T-helper 22 cell (primary cell): Measurements from ENCODE around the gene ACSF2.
"Not testable (repeated sequence)": the region's sequence is repeated elsewhere in the genome, so short reads cannot be mapped to it uniquely, and the experiment has no call there.

Source experiments
- DNase-seq: peaks from one replicate; pipeline ENCODE4 v3.0.0-alpha.2; 2020; ENCODE audit warnings: low read depth

Gene ACSF2

DNA sequence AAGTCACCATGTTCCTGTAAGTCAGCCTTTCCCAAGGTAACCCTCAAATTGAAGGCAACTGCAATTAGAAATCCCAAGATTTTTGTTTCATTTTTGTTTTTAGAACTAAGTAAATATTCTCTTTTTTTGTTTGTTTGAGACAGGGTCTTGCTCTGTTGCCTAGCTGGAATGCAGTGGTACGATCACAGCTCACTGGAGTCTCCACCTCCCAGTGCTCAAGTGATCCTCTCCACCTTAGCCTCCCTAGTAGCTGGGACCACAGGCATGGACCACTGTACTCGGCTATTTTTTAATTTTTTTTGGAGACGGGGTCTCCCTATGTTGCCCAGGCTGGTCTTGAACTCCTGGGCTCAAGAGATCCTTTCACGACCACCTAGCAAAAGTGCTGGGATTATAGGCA, 18.1 kb upstream of the ACSF2 start:
- no peak for DNase-seq

DNA sequence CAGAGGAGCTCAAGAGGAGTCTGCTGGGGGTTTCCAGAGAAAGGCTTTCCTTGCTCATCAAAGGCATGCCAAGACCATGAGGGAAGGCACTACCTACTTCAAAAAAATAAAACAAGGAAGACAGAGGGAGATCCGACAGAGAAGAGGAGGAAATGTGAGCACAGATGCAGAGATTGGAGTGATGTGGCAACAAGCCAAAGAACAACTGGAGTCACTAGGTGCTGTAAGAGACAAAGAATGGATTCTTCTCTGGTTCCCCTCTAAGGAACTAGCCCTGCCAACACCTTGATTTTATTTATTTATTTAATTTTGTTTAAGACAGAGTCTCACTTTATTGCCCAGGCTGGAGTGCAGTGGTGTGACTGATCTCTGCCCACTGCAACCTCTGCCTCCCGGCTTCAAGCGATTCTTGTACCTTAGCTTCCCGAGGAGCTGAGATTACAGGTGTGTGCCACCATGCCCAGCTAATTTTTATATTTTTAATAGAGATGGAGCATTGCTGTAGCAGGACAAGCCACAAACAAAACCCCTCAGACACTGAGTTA, 13.8 kb upstream of the ACSF2 start:
- DNase-seq = no peak

DNA sequence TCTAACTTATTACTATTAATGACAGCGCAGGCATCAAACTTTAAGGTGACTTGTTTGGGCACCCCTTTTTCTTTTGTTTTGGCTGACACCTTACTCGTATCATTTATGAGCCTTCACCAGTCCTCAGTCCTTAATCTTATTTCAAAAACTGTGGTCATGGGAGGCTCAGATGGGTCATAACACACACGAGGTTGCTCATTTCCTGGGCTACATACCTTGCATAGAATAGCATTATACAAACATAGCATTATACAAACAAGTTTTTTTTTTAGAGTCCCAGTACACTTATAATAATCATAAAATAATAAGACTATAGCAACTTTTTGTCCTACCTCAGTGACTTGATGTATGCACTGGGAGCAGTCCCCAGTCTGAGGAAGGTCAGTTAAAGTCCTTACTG, 11.2 kb upstream of the ACSF2 start:
- no peak for DNase-seq

DNA sequence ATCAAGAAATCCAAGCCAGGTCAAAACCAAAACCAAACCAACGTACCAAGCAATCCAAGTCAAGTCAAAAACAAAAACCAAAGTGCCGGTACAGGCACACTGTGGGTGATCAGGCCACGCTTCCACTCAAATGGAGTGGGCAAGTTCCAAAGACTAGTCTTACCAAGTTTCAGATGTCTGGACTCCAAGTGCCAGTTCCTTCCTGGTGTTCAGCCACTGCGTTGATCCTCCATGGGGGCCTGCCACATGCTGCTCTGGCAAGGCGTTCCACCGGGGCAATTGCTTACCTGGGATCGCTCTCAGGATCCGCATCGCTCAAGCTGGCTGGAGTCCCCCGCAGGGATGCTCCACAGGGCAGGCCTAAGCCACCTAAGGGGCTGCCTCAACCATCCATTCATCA, 6.4 kb upstream of the ACSF2 start:
- not testable (repeated sequence) for DNase-seq

DNA sequence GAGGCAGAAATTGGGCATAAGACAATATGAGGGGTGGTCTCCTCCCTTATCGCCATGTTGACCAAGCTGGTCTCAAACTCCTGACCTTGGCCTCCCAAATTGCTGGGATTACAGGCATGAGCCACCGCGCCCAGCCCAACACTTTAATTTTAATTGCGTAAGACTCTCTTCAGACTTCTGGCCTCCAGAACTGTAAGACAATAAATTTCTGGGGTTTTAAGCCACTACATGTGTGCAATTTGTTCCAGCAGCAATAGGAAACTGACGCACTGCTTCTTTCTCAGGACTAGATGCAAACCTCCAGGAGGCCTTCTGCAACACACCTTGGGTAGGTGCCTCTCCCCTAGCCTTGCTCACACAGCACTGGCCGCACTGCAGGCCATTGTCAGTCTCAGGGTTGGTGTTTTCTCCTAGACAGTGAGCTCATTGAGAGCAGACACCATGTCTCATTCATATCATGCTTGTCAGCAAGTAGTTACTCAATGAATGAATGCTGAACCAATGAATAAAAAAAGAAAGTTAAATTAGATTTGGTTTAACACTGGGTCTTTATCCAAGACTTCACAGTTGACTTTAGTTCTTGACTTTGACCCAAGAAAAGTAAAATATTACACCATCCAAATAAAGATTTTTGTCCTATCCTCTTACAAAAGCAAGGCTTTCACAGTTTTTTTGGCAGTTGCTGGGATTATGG, 5.5 kb upstream of the ACSF2 start:
- DNase-seq = no peak

DNA sequence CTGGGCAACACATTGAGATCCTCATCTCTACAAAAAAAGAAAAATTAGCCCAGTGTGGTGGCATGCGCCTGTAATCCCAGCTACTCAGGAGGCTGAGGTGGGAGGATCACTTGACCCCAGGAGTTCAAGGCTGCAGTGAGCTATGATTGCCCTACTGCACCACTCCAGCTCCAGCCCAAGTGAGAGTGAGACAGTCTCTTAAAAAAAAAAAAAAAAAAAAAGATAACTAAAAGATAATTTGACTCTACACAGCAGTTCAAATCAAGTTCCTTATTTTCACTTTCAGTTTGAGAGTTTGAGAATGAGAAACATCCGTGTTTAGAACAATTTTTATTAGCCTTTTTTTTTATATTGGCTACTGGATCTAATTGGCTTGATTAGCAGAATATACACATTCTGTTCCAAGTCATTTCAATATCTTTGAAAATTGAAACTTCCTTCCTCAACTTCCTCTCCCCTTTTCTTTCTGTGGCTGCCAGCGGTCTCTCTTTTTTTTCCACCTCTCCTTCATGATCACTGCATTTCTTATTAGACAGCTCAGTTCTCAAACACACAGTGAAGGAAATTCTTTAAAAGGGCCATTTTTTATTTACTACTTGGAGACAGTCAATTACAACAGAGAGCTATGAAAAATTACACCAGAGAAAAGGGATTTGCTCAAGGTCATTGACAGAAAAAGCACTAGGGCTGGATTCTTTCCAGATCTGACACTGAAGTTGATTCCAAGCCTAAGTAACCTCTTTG, 4.5 kb upstream of the ACSF2 start:
- no peak for DNase-seq

DNA sequence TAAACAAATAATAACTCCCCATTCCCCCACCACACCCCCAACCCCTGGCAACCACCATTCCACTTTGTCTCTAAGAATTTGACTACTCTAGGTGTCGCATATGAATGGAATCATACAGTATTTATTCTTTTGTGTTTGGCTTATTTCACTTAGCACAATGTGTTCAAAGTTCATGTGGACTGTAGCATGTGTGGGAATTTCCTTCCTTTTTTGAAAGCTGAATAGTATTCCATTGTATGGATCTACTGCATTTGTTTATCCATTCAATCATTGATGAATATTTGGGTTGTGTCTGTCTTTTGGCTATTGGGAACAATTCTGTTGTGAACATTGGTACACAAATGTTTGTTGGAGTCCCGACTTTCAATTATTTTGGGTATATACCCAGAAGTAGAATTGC, 3.3 kb upstream of the ACSF2 start:
- DNase-seq = no peak

DNA sequence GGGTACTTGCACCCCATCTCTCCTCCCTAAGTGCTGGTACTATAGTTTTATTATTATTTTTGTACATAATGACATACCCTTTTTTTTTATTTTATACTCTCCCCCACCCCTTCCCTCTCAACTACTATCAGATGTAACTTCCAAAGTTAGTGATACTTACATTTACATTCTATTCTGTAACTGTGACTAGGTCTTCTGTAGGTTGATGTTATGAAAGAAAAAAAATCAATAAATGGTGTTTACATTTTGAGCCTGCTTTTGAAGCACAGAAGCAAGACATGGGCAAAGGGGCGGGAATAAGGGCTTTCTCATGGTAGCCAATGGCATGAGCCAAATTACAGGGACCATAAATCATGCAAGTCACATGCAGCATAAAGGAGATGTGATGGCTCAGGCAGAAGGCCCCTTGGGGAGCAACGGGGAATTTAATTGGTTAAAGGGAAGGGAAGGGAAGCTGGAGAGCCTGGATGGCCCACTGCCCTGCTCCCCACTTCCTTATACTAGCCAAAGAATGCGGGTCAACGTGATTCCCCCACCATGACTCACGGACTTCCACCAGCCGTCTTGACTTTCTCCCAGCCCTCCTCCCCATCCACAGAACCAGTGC, 2.4 kb upstream of the ACSF2 start:
- no peak for DNase-seq

DNA sequence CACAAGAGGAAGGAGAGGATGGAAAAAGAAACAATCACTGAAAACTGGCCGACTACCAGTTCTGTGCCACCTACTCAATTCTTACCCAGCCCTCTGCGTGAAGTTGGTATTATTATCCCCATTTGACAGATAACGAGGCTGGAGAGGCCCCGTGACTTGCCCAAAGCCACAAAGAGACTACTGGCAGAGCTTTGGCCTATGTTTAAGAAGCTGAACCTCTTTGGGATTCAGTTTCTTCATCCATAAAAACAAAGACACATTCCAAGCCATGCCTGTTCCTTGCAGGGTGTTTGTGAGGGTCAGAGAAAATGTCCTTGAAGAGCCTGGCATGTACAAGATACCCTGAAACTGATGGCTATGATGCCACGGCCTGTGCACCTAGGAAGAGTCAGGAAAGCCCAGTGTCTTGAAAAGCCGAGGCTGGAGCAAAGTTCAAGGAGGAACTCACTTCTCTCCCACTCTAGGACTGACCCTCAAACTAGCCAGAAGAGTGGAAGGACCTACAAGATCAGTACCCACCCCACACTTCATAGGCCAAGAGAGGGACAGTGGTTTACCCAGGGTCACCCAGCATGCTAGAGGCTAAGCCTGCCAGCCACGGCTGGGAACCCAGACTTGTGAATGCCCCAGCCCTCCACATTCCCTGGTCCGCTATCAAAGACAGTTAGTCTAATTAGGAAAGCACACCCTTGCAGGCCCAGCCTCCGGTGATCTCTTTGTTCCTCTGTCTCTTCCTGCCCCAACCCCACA, 1.6 kb upstream of the ACSF2 start:
- no peak for DNase-seq

DNA sequence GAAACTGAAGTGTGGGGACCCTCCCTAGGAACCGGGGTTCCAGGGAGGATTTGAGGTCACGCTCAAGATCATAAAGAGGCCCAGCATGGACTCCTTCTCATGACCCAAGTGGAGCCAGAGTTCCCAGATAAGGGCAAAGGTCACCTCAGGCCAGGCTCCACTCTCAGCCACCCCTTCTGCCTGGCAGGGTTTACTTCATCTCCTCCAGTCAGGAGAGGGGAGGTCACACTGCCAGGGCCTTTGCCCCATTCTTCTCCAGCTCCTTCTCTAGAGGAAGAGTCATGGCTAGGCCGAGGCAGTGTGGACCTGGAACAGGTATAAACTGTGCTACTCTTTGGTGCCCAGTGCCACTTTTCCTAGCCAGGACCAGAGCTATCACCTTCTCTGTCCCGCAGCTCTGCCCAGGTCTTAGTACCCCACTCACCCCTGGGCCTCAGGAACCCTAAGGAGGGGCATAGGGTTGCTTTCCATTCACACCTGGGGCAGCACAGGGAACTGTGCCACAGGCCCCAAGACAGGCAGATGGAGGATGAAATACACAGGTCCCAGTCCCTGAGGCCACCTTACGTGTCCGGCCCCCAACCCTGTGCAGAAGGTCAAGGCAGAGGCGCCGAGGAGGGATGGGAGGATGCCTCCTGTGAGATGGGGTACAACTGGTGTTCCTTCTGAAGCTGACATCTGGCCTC, 879 bp upstream of the ACSF2 start:
- no peak for DNase-seq

DNA sequence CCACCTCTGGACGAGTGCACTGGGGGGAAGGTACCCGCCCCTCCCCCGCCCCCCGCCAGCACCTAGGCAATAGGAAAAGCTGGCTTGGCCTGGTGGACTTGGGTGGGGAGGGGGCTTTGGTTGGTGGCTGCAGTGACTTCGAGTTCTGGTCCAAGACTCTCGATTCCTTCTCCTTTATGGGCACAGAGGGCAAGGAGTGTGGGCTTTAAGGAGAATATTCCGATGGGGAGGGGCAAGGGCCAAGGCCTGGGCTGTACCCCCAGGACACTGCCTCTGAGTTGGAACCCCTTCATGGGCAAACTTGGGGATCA, 409 bp downstream of the ACSF2 start:
- DNase-seq = no peak

DNA sequence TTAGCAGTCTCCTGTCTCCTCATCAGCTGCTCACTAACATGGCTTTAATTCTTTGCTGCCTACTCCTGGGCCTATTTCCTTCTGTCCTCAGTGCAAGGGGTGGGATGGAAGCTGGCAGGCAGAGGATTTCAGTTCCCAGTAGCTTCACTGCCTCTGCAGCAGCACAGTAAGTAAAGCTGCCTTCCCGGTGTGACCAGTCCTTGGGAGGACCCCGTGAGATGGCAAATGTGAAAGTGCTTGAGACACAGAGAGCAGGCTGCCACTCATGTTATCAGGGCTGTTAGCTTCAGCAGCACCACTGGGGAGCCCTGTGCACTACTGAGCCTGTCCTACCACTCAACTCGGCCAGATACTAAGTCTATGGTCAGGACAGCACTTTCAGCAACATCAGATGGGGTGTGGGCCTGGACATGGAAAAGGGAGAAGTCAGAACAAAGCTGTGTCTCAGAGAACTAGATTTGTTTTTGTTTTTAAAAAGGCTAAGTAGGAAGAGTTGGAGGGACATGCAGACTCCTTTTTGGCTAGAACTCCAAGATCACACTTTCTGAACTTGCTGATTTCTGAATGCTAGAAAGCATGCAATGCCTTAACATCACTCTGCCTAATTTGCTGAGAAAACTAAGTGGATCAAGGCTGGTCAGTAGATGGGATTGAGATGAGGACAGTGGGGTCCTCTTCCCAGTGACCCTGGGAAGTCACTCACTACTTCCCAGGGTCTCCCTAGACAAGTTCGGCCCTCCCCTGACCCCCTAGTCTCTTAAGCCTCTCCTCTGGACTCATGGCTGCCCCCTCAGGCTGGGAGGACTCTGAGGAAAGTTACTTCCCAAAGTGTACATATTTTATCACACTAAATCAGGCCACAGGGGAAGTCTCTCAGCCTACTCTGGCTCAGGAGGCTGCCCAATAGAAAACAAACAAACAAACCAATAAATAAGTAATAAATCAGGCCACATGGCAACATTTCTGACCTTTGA, 1.1 kb downstream of the ACSF2 start:
- no peak for DNase-seq

DNA sequence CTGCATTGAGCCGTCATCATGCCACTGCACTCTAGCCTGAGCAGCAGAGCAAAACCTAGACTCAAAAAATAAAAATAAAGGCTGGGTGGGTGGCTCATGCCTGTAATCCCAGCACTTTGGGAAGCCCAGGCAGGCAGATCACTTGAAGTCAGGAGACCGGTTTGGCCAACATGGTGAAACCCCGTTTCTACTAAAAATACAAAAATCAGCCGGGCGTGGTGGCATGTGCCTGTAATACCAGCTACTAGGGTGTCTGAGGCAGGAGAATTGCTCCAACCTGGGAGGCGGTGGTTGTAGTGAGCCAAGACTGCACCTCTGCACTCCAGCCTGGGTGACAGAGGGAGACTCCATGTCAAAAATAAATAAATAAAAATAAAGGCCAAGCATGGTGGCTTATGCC, 2.1 kb downstream of the ACSF2 start:
- not testable (repeated sequence) for DNase-seq

DNA sequence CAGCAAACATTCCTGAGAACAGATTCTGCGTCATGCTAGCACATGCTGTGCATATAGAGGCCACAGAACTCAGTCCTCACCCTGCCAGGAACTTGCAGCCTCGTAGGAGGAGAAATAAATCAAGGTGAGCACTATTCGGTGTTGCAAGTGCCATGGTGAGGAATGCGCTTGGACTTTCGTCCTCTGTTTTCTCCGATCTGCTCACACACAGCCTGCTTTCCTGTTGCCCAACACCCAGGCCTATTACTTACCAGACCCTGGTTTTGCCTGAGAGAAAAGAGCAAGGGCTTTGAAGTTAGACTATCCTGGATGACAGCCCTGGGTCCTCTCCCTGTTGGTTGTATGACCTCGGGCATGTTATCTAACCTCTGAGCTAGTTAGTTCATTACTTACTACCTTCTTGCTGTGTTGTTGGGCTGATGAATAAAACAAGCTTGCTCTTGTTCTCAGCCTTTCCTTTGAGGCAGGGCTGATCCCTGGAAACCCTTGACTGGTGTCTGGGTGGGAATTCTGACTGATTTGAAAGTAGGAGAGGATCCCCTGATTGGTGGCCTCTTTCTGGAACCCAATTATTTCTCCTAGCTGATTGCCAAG, 2.9 kb downstream of the ACSF2 start:
- DNase-seq = no peak

DNA sequence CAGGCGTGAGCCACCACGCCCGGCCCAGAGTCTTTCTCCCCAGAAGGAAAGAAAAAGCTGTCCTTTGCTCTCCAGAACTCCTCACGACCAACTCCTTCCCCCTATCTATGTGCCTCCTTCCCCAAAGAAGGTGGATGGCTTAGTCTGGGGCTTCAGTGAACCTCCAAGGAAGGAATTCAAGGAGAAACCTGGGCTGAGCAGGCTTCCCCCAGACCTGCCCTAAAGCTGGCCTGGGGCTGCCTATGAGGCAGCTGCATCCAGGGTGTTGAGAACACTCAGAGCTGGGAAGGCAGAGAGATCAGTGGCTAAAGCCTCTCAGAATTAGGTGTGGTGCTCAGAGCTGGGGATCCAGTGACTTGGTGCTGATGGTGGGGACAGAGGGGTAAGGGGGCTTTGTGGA, 3.8 kb downstream of the ACSF2 start:
- DNase-seq = no peak

DNA sequence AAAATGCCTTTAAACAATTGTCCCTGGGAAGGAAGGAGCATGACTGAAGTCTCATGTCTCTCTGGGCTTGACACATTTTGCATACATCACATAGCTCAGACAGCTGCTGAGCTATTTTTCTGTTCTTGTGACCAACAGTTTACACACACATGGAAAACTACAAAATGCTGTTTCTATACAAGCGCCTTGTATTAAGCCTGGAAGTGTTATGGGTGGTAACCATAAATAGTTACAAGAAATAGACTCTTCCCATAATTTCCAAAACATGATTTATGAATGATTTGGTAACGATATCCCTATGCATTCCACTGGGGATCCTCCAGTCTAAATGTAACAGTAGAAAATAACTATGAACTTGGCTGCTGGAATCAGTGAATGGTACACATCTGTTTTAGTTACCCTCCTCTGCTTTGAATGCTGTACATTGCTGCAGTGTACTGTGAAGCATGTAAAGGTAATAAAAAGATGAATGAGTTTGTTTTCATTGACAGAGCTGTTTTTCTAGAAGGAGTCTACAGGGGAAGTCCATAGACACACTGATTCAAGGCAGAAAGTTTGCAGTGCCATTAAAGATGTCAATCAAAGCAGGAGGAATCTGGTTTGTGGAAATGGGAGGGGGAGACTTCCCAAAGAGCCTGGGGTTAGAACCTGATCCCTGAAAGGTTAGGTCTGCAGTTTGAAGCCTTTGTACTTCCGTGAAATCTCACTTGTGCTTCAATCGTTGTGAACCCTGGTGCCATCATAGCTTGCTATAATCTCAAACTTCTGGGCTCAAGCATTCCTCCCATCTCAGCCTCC, 5.0 kb downstream of the ACSF2 start:
- no peak for DNase-seq

DNA sequence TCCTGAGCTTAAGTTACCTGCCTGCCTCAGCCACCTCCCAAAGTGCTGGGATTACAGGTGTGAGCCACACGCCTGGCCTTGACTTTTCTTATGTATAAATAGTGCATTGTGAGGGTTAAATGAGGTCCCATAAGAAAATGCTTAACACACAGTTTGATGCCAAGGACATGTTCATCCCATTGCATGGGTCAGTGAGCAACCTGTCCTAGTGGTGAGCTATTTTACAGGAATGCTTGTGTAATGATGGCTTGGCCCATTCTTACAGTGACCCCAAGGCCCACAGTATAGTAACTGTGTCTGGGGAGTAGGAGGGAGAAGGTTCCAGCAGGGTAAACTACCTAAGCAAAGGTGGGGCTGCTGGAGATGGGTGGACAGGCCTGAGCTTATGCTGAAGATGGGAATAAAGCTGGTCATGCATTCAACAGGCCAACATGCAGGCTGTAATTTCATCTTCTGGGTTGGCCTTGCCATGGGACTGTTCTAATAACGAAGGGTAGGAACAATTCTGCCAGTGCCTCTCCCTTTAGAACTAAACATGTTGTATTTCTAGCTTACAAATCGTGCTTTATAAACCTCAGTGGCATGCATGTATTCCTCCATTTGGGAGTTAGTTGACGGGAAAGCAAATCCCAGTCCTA, 6.2 kb downstream of the ACSF2 start:
- DNase-seq = no peak

DNA sequence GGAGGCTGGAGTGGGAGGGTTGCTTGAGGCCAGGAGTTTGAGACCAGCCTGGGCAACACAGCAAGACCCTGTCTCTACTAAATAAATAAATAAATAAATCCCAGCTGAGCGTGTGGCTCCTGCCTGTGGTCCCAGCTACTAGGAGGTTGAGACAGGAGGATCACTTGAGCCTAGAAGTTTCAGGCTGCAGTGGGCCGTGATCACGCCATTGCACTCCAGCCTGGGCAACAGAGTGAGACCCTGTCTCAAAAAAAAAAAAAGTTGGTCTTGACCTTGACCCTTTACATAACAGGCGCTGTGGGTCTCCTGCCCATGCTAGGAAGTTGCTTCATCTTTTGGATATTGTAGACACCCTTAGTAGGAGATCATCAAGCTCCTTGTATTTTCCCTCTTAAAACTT, 11.4 kb downstream of the ACSF2 start:
- DNase-seq = no peak

DNA sequence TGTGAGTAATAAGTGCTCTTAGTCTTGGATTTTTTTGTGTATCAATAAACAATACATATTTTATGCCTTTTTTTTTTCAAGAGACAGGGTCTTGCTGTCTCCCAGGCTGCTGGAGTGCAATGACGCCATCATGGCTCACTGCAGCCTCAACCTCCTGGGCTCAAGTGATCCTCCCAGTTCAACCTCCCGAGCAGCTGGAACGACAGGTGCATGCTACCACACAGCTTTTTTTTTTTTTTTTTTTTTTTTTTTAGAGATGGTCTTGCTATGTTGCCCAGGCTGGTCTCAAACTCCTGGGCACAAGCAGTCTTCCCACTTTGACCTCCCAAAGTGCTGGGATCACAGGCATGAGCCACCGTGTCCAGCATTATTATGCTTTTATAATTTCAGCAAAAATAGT, 13.0 kb downstream of the ACSF2 start:
- no peak for DNase-seq
